Psoas muscle (tissue), 8 donors: ENCODE results near the gene FLII. TPM values are rescaled to one million over a fixed set of nuclear protein-coding genes. Genes with fewer than 3 reads are reported as not detected.

Experiments
- ATAC-seq, 4 donors: fragments of 200-7000 bp; cut with Tn5 transposase; one replicate each; pipeline ENCODE4 v1.9.1; 2020; ENCODE audit warnings: moderate library complexity in 3 of 4, mild to moderate bottlenecking in 2 of 4
- DNase-seq, 2 donors: peaks; one replicate each; pipeline ENCODE4 v3.0.0-alpha.2; 2020
- H3K27ac ChIP-seq: fragments of 200-600 bp; one replicate; pipeline ENCODE4 v1.8.0; 2022
- H3K27me3 ChIP-seq, 3 donors: fragments of 200-600 bp in 1 of 3; one replicate each; pipeline versions ENCODE4 v1.6.1 to v1.8.0; 2013 to 2022; ENCODE audit warnings: low read length in 2 of 3, mild to moderate bottlenecking in 2 of 3, moderate library complexity in 1 of 3; ENCODE audit not compliant: insufficient read depth in 3 of 3
- H3K36me3 ChIP-seq, 2 donors: fragments of 200-600 bp in 1 of 2; one replicate each; pipeline versions ENCODE4 v1.6.1 to v1.8.0; 2013 to 2022; ENCODE audit warnings: low read depth in 1 of 2, mild to moderate bottlenecking in 1 of 2, moderate library complexity in 1 of 2; ENCODE audit not compliant: insufficient read depth in 1 of 2
- H3K4me1 ChIP-seq: fragments of 200-600 bp; one replicate; pipeline ENCODE4 v1.8.0; 2022
- H3K4me3 ChIP-seq: fragments of 200-600 bp; one replicate; pipeline ENCODE4 v1.8.0; 2022; ENCODE audit warnings: mild to moderate bottlenecking
- H3K9me3 ChIP-seq: fragments of 200-600 bp; one replicate; pipeline ENCODE4 v1.8.0; 2022
- WGBS, 3 donors: extraction: QIAGEN DNeasy Blood & Tissue Kit; methylation state at CpG; one replicate each; pipeline versions ENCODE4 v1.1.6 to v1.1.7; 2013; 5-methylcytosine and 5-hydroxymethylcytosine counted together
- intact Hi-C, 2 donors: fragments of 100-400 bp; cut with DNase I; formaldehyde crosslinking; loops; one replicate each; pipeline versions ENCODE4 v1.11.0 to v1.14.2; 2022
- polyA plus RNA-seq, 3 donors: library from polyadenylated mRNA; stranded (reverse); fragments of 200-250 nt; gene quantifications; one replicate each; pipeline ENCODE4 v1.2.3, GENCODE V29; 2013
- total RNA-seq, 4 donors: library from RNA; stranded (reverse); fragmentation: NEBNext Ultra II Directional in 2 of 4; extraction: Animal tissue kit (Norgen Biotek cat#: 25700) in 2 of 4; gene quantifications; one replicate each; pipeline versions ENCODE4 v1.2.1 to v1.2.4, GENCODE V29; 2021 to 2023
- TF ChIP-seq, protein P1 (sequence below): fragments of 200-600 bp; IDR thresholded peaks from one replicate; pipeline ENCODE4 v1.8.0; 2022; ENCODE audit warnings: antibody characterized with exemption
- donor health status: healthy with polysubstance abuse.
- donor health status: DM: no; HTN: no; CAD: no; lungs with moderate emphysema.
- donor health status: Bipolar disorder and iron deficiency.
- donor health status: healthy.
- donor health status: DM: yes; HTN: yes; CAD: no.
- donor health status: DM: no; HTN: no; CAD: no.
- donor health status: DM: no; HTN: no; CAD: no.
- donor health status: DM: yes; HTN: yes; CAD: no.

FLII gene
- total and polyA plus RNA-seq, 7 donors, result 379 to 816 (median 517) TPM

DNA sequence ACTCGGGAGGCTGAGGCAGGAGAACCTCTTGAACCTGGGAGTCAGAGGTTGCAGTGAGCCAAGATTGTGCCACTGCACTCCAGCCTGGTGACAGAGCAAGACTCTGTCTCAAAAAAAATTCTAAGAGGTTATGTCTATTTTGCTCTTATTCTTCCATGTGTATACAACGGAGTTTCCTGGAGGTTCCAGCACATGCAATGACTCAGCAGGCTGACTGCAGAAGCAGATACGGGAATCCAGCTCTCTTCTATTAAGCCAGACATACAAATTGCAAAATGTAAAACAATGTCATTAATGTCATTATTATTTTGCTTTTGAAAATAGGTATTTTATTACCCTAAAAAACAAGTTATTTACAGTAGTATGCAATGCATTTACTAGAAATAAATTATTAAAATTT lies 20.3 kb upstream of the FLII start:
- peaks cover 5 to 93% of the 10 kb centered on the region in 2 donors for H3K36me3 ChIP-seq
- no peak overlapping the region for H3K27ac ChIP-seq
- ATAC-seq (no peak), DNase-seq (no peak)
- H3K4me3 ChIP-seq, result no peak overlapping the region
- TF ChIP-seq, protein P1, sequence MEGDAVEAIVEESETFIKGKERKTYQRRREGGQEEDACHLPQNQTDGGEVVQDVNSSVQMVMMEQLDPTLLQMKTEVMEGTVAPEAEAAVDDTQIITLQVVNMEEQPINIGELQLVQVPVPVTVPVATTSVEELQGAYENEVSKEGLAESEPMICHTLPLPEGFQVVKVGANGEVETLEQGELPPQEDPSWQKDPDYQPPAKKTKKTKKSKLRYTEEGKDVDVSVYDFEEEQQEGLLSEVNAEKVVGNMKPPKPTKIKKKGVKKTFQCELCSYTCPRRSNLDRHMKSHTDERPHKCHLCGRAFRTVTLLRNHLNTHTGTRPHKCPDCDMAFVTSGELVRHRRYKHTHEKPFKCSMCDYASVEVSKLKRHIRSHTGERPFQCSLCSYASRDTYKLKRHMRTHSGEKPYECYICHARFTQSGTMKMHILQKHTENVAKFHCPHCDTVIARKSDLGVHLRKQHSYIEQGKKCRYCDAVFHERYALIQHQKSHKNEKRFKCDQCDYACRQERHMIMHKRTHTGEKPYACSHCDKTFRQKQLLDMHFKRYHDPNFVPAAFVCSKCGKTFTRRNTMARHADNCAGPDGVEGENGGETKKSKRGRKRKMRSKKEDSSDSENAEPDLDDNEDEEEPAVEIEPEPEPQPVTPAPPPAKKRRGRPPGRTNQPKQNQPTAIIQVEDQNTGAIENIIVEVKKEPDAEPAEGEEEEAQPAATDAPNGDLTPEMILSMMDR, result no peak
- no peaks in the 10 kb centered on the region for H3K9me3 ChIP-seq
- intact Hi-C loops, result no loop called here
- WGBS, 3 donors, result 80 to 89% (median 86%) methylated on average over 3 of the region's 3 CpGs
- no peaks in the 10 kb centered on the region for H3K4me1 ChIP-seq
- H3K27me3 ChIP-seq, result no peaks in the 10 kb centered on the region

DNA sequence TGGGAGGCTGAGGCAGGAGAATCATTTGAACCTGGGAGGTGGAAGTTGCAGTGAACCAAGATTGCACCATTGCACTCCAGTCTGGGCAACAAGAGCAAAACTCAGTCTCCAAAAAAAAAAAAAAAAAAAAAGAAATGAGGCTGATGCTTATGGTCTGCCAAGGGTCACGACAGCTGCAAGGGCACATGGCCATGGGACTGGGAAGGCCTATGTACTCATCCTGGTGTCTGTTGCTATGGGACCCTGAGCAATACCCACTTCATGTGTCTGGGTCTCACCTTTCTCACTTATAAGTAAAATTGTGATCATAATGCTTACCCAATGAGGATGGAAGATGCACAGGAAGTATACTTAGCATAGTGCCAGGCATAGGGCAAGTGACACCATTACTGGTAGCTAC lies 18.5 kb upstream of the FLII start:
- WGBS, 3 donors, result 24 to 53% (median 27%) methylated on average over 1 of the region's 1 CpG
- DNase-seq (no peak), ATAC-seq (peak in 1 of 4 donors; percentile 34)
- peaks cover 5 to 80% of the 10 kb centered on the region in 2 donors for H3K36me3 ChIP-seq
- no peak overlapping the region for H3K27ac ChIP-seq
- H3K4me1 ChIP-seq, result no peaks in the 10 kb centered on the region
- intact Hi-C loops, result no loop called here
- TF ChIP-seq, protein P1, result no peak
- no peaks in the 10 kb centered on the region for H3K27me3 ChIP-seq
- no peaks in the 10 kb centered on the region for H3K9me3 ChIP-seq
- no peak overlapping the region for H3K4me3 ChIP-seq

DNA sequence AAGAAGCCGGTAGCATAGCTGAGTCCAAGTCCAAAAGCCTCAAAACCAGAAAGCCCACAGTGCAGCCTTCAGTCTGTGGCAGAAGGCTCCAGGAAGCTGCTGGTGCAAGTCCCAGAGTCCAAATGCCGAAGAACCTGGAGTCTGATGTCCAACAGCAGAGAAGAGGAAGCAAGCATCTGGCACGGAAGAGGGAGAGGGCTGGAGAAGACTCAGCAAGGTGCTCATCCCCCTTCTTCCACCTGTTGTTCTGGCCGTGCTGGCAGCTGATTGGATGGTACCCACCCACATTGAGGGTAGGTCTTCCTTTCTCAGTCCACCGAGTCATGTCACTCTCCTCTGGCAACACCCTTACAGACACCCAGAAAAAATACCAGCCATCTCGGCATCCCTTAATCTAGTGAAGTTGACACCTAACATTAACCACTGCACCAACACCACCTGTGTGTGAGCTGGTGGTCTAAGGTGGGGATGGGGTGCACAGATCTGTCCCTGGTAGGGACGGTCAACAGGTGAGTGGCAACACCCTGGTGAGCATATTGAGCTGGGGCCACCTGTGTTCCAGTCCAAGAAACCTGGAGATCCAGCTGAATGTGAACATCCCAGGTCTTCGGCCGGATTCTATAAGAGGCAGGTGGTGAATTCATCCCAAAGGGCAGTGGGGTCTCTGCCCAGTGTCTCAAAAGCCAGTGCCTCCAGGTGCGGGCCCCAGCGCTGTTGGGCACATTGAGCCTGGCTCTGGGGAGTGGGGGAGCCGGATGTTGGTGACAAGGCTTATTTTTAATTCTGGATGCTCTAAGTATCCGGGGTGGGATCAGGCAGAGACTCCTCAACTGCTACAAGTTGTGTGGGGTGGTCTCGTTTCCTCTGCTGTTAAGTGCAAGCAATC lies 11.8 kb upstream of the FLII start:
- 65 to 83% (median 70%) methylated on average over 14 of the region's 14 CpGs for WGBS, 3 donors
- ATAC-seq (peak in 1 of 4 donors; percentile 5), DNase-seq (no peak)
- Histone ChIP-seq H3K4me3 (no peak overlapping the region), H3K36me3 (peaks cover under 1 to 33% of the 10 kb centered on the region in 2 donors), H3K27me3 (no peaks in the 10 kb centered on the region), H3K27ac (no peak overlapping the region), H3K9me3 (no peaks in the 10 kb centered on the region), H3K4me1 (peaks cover 6% of the 10 kb centered on the region)
- intact Hi-C loops, result no loop called here
- TF ChIP-seq, protein P1, result no peak

DNA sequence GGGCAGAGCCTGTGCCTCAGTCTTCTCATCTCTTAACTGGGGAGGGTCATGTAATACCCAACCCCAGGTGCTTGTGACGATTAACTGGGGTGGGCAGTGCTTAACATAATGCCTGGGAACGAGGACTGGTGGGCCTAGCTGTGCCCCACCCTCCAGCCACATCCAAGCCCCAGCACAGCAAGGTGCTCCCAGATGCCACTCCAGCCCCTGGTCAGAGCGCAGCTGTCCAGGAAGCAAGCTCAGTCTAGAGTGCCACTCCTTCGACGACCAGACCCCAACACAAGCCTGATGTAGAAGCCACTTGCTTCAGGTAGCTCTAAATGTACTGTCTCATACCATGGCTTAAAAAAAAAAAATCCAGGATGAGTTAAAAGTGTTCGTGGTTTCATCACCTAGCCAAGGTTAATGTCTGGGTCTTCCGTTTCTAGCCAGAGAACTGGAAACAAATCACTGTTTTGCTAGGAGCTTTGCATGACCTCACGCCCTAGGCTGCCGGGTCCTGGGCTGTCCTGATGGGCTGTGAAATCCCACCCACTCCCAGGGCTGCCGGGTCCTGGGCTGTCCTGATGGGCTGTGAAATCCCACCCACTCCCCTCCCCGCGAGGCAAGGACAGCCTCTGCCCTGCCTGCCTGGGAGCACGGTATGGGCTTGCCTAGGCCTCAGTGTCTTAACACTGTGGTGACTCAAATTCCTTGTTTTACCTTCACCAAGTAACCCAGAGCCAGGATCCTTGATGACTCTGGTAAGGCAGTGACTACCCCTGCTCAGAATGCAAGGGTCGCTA lies 9.6 kb upstream of the FLII start:
- intact Hi-C loops, result loop anchor here in 1 of 2 donors (5.0 kb wide), 1 partner anchor 1211 kb away; no protein-coding TSS in a partner anchor
- Histone ChIP-seq H3K36me3 (peaks cover 6 to 38% of the 10 kb centered on the region in 2 donors), H3K4me1 (peaks cover 19% of the 10 kb centered on the region), H3K4me3 (no peak overlapping the region), H3K27me3 (no peaks in the 10 kb centered on the region), H3K9me3 (no peaks in the 10 kb centered on the region), H3K27ac (peak overlapping the region; percentile 36)
- TF ChIP-seq, protein P1, result no peak
- WGBS, 3 donors, result 44 to 50% (median 50%) methylated on average over 14 of the region's 14 CpGs
- DNase-seq (no peak), ATAC-seq (peak; percentile 34 to 63 (median 48))
